Stomach (tissue), 9 donors: ENCODE results near the gene ETF1. TPM values are rescaled to one million over a fixed set of nuclear protein-coding genes. Genes with fewer than 3 reads are reported as not detected.

Source experiments
- DNase-seq, 2 donors: peaks; one replicate each; pipeline versions ENCODE4 v3.0.0 to v3.0.0-alpha.2; 2013 to 2019
- H3K27ac ChIP-seq, 5 donors: fragments of 200-600 bp in 4 of 5; sonication (generic) in 4 of 5; one replicate each; pipeline ENCODE4 v1.5.1; 2013 to 2019; ENCODE audit warnings: mild to moderate bottlenecking in 1 of 5, moderate library complexity in 1 of 5
- H3K27me3 ChIP-seq, 3 donors: fragments of 200-600 bp; sonication (generic); one replicate each; pipeline ENCODE4 v1.5.1; 2017 to 2019; ENCODE audit warnings: mixed run types in 1 of 3
- H3K36me3 ChIP-seq, 4 donors: fragments of 200-600 bp; sonication (generic); 1 replicate in 3 of 4; 2 replicates in 1 of 4; pipeline ENCODE4 v1.5.1; 2016 to 2019
- H3K4me1 ChIP-seq, 4 donors: fragments of 200-600 bp; sonication (generic); one replicate each; pipeline ENCODE4 v1.5.1; 2016 to 2019
- H3K4me3 ChIP-seq, 4 donors: fragments of 200-600 bp; sonication (generic) in 3 of 4; one replicate each; pipeline ENCODE4 v1.5.1; 2016 to 2019; ENCODE audit warnings: mild to moderate bottlenecking in 1 of 4
- H3K9me3 ChIP-seq, 4 donors: fragments of 200-600 bp; sonication (generic); one replicate each; pipeline ENCODE4 v1.5.1; 2016 to 2019
- EP300 ChIP-seq: sonication (generic); formaldehyde crosslinking; IDR thresholded peaks from one replicate; pipeline ENCODE4 v1.6.1; 2017; ENCODE audit warnings: antibody characterized with exemption
- POLR2A ChIP-seq, 4 donors: fragments of 450-650 bp; IDR thresholded peaks; one replicate each; pipeline ENCODE4 v1.6.1; 2016; ENCODE audit warnings: antibody characterized with exemption in 4 of 4, control low read depth in 2 of 4, mild to moderate bottlenecking in 1 of 4, moderate library complexity in 1 of 4
- POLR2AphosphoS5 ChIP-seq, 3 donors: sonication (generic); formaldehyde crosslinking; IDR thresholded peaks; one replicate each; pipeline ENCODE4 v1.6.1; 2016; ENCODE audit warnings: antibody characterized with exemption in 3 of 3
- WGBS, 5 donors: extraction: QIAGEN DNeasy Blood & Tissue Kit in 3 of 5; methylation state at CpG; one replicate each; pipeline versions ENCODE4 v1.1.5 to v1.1.7; 2013 to 2018; 5-methylcytosine and 5-hydroxymethylcytosine counted together
- intact Hi-C: fragments of 100-400 bp; cut with DNase I; formaldehyde crosslinking; loops from one replicate; pipeline ENCODE4 v1.15.1; 2023; ENCODE audit warnings: low total_unique reads
- polyA plus RNA-seq, 3 donors: library from polyadenylated mRNA; stranded (reverse); fragments of 200-250 nt; gene quantifications; one replicate each; pipeline ENCODE4 v1.2.3, GENCODE V29; 2013
- total RNA-seq, 5 donors: library from RNA; depleted of rRNA; stranded (reverse); fragments of >200 nt; gene quantifications; one replicate each; pipeline versions ENCODE4 v1.1.0 to v1.2.3, GENCODE V29; 2014 to 2016
- TF ChIP-seq, protein P1 (sequence below), 7 experiments: fragments of 450-650 bp in 4 of 7; fragments of 200-600 bp in 3 of 7; sonication (generic) in 3 of 7; IDR thresholded peaks; one replicate each; pipeline ENCODE4 v1.5.1; 2016 to 2019; ENCODE audit warnings: antibody characterized with exemption in 7 of 7, control low read depth in 2 of 7, mild to moderate bottlenecking in 1 of 7
- donor health status: healthy with polysubstance abuse.
- donor health status: Bipolar disorder and iron deficiency.
- donor health status: healthy.

ETF1 gene
- total and polyA plus RNA-seq, 8 donors, result 9.0 to 119 (median 51.0) TPM

DNA sequence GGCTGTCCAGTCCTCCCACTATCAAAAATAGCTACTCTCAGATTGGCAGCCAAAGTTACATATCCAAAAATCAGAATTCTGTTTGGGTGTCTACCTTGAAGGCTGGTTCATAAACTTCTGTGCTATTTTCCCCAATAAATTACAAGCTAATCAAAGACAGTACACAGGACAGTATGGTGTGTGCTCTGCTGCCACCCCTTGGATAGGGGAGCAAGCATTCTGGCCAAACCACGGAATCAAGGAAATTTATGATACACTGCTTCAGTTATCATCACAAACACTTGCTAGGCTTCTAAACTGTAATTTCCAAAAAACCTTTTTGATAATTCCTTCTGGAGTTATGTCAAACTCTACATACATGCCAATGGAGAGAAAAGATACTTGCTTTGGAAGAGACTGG, 15.9 kb downstream of the ETF1 start:
- Histone ChIP-seq H3K9me3 (no peaks in the 10 kb centered on the region), H3K4me3 (no peak overlapping the region), H3K27ac (no peak overlapping the region), H3K27me3 (no peaks in the 10 kb centered on the region), H3K4me1 (peaks cover 23 to 68% (median 41%) of the 10 kb centered on the region in 4 donors), H3K36me3 (peaks cover 0 to 42% (median 10%) of the 10 kb centered on the region in 4 donors)
- DNase-seq, result no peak
- WGBS, 5 donors, result 38 to 60% (median 46%) methylated on average over 1 of the region's 1 CpG
- intact Hi-C loops, result no loop called here
- TF ChIP-seq EP300 (no peak), POLR2AphosphoS5 (IDR thresholded peaks at IDR 0.05) (no peak)

GRCh38 chr5:138523406-138523805, 19.6 kb downstream of the ETF1 start:
- WGBS, 5 donors, result 91 to 100% (median 92%) methylated on average over 5 of the region's 5 CpGs
- H3K27me3 ChIP-seq, result no peaks in the 10 kb centered on the region
- H3K36me3 ChIP-seq, result peaks cover under 1 to 44% (median 9%) of the 10 kb centered on the region in 4 donors
- DNase-seq, result no peak
- H3K9me3 ChIP-seq, result no peaks in the 10 kb centered on the region
- TF ChIP-seq POLR2A (IDR thresholded peaks at IDR 0.05) (no peak), EP300 (no peak)
- H3K4me1 ChIP-seq, result peaks cover 8 to 51% (median 27%) of the 10 kb centered on the region in 4 donors
- no peak overlapping the region for H3K4me3 ChIP-seq
- intact Hi-C loops, result no loop called here
- no peak overlapping the region for H3K27ac ChIP-seq

DNA sequence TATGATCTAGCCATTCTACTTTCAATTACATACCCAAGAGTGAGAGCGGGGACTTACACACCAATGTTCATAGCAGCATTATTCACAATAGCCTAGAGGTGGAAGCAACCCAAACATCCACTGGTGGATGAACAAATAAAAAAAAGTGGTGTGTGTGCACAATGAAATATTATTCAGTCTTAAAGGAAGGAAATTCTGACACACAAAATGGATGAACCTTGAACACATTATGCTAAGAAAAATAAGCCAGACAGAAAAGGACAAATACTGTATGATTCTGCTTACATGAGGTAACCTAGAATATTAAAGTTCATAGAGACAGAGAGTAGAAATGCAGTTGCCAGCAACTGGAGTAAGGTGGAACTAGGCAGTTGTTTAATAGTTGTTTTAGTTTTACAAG, 22.1 kb downstream of the ETF1 start:
- TF ChIP-seq EP300 (no peak), POLR2AphosphoS5 (IDR thresholded peaks at IDR 0.05) (no peak), POLR2A (IDR thresholded peaks at IDR 0.05) (no peak)
- TF ChIP-seq, protein P1, sequence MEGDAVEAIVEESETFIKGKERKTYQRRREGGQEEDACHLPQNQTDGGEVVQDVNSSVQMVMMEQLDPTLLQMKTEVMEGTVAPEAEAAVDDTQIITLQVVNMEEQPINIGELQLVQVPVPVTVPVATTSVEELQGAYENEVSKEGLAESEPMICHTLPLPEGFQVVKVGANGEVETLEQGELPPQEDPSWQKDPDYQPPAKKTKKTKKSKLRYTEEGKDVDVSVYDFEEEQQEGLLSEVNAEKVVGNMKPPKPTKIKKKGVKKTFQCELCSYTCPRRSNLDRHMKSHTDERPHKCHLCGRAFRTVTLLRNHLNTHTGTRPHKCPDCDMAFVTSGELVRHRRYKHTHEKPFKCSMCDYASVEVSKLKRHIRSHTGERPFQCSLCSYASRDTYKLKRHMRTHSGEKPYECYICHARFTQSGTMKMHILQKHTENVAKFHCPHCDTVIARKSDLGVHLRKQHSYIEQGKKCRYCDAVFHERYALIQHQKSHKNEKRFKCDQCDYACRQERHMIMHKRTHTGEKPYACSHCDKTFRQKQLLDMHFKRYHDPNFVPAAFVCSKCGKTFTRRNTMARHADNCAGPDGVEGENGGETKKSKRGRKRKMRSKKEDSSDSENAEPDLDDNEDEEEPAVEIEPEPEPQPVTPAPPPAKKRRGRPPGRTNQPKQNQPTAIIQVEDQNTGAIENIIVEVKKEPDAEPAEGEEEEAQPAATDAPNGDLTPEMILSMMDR (IDR thresholded peaks at IDR 0.05), result no peak
- peaks cover 25 to 51% (median 31%) of the 10 kb centered on the region in 4 donors for H3K36me3 ChIP-seq
- no peaks in the 10 kb centered on the region for H3K9me3 ChIP-seq
- H3K27me3 ChIP-seq, result no peaks in the 10 kb centered on the region
- H3K27ac ChIP-seq, result no peak overlapping the region
- no peak overlapping the region for H3K4me3 ChIP-seq
- intact Hi-C loops, result no loop called here
- H3K4me1 ChIP-seq, result peaks cover under 1 to 48% (median 14%) of the 10 kb centered on the region in 4 donors
- 88 to 100% (median 100%) methylated on average over 1 of the region's 1 CpG for WGBS, 5 donors
- no peak for DNase-seq

- Histone ChIP-seq H3K4me1 (peaks cover 3 to 50% (median 14%) of the 10 kb centered on the region in 4 donors), H3K27ac (peak overlapping the region in 1 of 5 donors; percentile 50), H3K4me3 (no peak overlapping the region), H3K36me3 (peaks cover 55 to 66% (median 63%) of the 10 kb centered on the region in 4 donors), H3K27me3 (no peaks in the 10 kb centered on the region), H3K9me3 (no peaks in the 10 kb centered on the region)
- intact Hi-C loops, result no loop called here
- WGBS, 5 donors, result 38 to 69% (median 62%) methylated on average over 4 of the region's 4 CpGs
- TF ChIP-seq EP300 (no peak), POLR2AphosphoS5 (IDR thresholded peaks at IDR 0.05) (no peak), POLR2A (IDR thresholded peaks at IDR 0.05) (no peak)
- TF ChIP-seq, protein P1 (IDR thresholded peaks at IDR 0.05), result no peak
- no peak for DNase-seq
Observed at GRCh38 chr5:138517437-138517836, 25.6 kb downstream of the ETF1 start.

DNA sequence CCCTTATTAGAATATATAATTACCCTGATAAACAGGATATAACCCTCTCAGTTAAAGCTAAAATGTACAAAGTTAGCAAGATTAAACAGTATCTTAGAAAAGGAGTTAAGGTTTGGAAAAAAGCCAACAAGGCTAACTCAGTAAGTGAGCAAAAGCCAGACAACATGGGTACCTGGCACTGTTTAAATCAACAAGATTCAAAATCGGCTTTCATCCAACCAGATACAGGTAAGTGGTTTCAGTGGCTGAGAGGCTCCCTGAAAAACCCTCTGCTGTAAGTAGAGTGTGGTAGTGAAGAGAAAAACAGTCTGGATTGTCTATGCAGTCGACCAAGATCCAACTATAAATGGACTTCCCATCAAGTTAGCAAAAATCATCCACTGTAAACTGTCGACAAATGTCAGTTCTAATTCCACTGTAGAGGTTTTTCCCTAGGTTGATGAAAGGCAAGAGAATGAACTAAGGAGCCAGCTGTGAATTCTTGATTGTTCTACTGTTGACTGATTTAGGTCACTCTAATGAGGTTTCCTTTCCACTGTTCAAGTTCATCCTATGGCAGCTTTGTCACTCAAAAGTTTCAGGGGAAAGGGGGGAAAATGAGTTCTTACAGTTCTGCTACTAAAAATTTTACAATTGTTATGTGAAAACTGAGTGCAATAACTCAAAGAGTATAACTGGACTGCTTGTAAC, 27.3 kb downstream of the ETF1 start:
- no peaks in the 10 kb centered on the region for H3K9me3 ChIP-seq
- DNase-seq, result no peak
- intact Hi-C loops, result no loop called here
- TF ChIP-seq POLR2AphosphoS5 (IDR thresholded peaks at IDR 0.05), result no peak
- no peak for TF ChIP-seq EP300
- peaks cover 3 to 40% (median 10%) of the 10 kb centered on the region in 4 donors for H3K4me1 ChIP-seq
- H3K27me3 ChIP-seq, result no peaks in the 10 kb centered on the region
- H3K4me3 ChIP-seq, result no peak overlapping the region
- H3K27ac ChIP-seq, result peak overlapping the region in 2 of 5 donors; percentile 3 to 14
- 40 to 59% (median 46%) methylated on average over 3 of the region's 3 CpGs for WGBS, 5 donors
- peaks cover 62 to 83% (median 78%) of the 10 kb centered on the region in 4 donors for H3K36me3 ChIP-seq

GRCh38 chr5:138514021-138514420, 29.0 kb downstream of the ETF1 start:
- 92 to 100% (median 100%) methylated on average over 1 of the region's 1 CpG for WGBS, 5 donors
- Histone ChIP-seq H3K4me3 (no peak overlapping the region), H3K36me3 (peaks cover 63 to 99% (median 95%) of the 10 kb centered on the region in 4 donors), H3K9me3 (no peaks in the 10 kb centered on the region), H3K27me3 (no peaks in the 10 kb centered on the region), H3K27ac (no peak overlapping the region), H3K4me1 (peaks cover 3 to 36% (median 7%) of the 10 kb centered on the region in 4 donors)
- TF ChIP-seq, protein P1 (IDR thresholded peaks at IDR 0.05), result no peak
- no peak for TF ChIP-seq POLR2AphosphoS5 (IDR thresholded peaks at IDR 0.05)
- TF ChIP-seq EP300, result no peak
- TF ChIP-seq POLR2A (IDR thresholded peaks at IDR 0.05), result no peak
- intact Hi-C loops, result no loop called here
- DNase-seq, result no peak
